T-helper 1 cell treated with Interleukin-12 subunit alpha and Interleukin-12 subunit beta and Interleukin-4 antibody, amounts not matched to agents 30 ng/mL and 1 ng/mL, for 36 hours (primary cell): ENCODE results near the gene PCYT1A. TPM values are rescaled to one million over a fixed set of nuclear protein-coding genes. Genes with fewer than 3 reads are reported as not detected.

Experiments used
- intact Hi-C: fragments of 100-400 bp; cut with micrococcal nuclease; formaldehyde crosslinking; loops from one replicate; pipeline ENCODE4 v1.15.1; 2024
- total RNA-seq: library from RNA; stranded (reverse); gene quantifications from 2 replicates; pipeline ENCODE4 v1.2.3, GENCODE V29; 2022

The PCYT1A gene
- total RNA-seq, 1 donor from 2014 or later: 95.3 TPM

GRCh38 chr3:196238612-196239560 is 48.6 kb downstream of the PCYT1A start:
- intact Hi-C loops: no loop called here

- intact Hi-C loops: no loop called here
Measured at GRCh38 chr3:196237203-196237602, 50.3 kb downstream of the PCYT1A start.

- intact Hi-C loops: no loop called here
Measured at GRCh38 chr3:196236223-196236622, 51.3 kb downstream of the PCYT1A start.

- intact Hi-C loops: no loop called here
Measured at GRCh38 chr3:196235452-196236122, 51.9 kb downstream of the PCYT1A start.

- intact Hi-C loops: no loop called here
Measured at GRCh38 chr3:196232882-196233251, 54.7 kb downstream of the PCYT1A start.

- intact Hi-C loops: no loop called here
Measured at GRCh38 chr3:196232154-196232881, 55.2 kb downstream of the PCYT1A start.

GRCh38 chr3:196227629-196228493 is 59.7 kb downstream of the PCYT1A start:
- intact Hi-C loops: no loop called here

GRCh38 chr3:196227121-196227561 is 60.4 kb downstream of the PCYT1A start:
- intact Hi-C loops: no loop called here

- intact Hi-C loops: no loop called here
Measured at GRCh38 chr3:196225763-196226364, 61.7 kb downstream of the PCYT1A start.

GRCh38 chr3:196225086-196225485 is 62.4 kb downstream of the PCYT1A start:
- intact Hi-C loops: no loop called here

GRCh38 chr3:196222876-196223595 is 64.5 kb downstream of the PCYT1A start:
- intact Hi-C loops: no loop called here

GRCh38 chr3:196220991-196221390 is 66.5 kb downstream of the PCYT1A start:
- intact Hi-C loops: no loop called here

- intact Hi-C loops: no loop called here
Measured at GRCh38 chr3:196220587-196220986, 66.9 kb downstream of the PCYT1A start.

GRCh38 chr3:196219970-196220311 is 67.6 kb downstream of the PCYT1A start:
- intact Hi-C loops: loop anchor here (1.0 to 2.0 kb wide), 3 partner anchors 12 to 212 kb away; partner anchors contain the start of gene UBXN7

GRCh38 chr3:196219194-196219969 is 68.1 kb downstream of the PCYT1A start:
- intact Hi-C loops: loop anchor here (1.0 to 2.0 kb wide), 3 partner anchors 11 to 213 kb away; partner anchors contain the start of gene UBXN7

- intact Hi-C loops: loop anchor here (2.0 kb wide), 1 partner anchor 57 kb away; no protein-coding TSS in a partner anchor
Measured at GRCh38 chr3:196218155-196218712, 69.3 kb downstream of the PCYT1A start.

- intact Hi-C loops: loop anchor here (2.0 kb wide), 1 partner anchor 57 kb away; no protein-coding TSS in a partner anchor
Measured at GRCh38 chr3:196217307-196218154, 70.0 kb downstream of the PCYT1A start.
